GM12873 (cell line): ENCODE measurements around the gene ZMAT5.

Source experiments
- TF ChIP-seq, protein P1 (sequence below): IDR thresholded peaks from 2 replicates; pipeline ENCODE4 v1.5.1; 2012; ENCODE audit warnings: low read depth, mild to moderate bottlenecking, moderate library complexity, low read length, control low read depth; ENCODE audit not compliant: insufficient read depth; ENCODE audit errors: missing control alignments

The ZMAT5 gene

DNA sequence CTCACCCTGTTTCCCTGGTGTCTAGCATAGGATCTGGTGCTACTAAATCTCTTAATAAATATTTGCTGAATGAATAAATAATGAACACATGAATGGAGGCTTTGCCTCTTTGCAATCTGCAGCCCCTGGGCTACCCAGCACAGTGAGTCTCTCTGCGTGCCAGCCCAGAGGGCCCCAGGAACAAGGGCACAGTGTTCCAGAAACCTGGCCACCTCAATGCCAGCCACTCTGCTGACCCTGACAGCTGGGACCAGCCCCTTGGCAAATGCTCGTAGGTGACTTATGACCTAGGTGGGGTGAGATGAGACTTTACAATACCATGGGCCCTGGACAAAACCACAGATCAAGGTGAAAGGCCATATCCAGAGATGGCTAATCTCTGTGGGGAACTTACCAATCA is 32.0 kb upstream of the ZMAT5 start:
- TF ChIP-seq, protein P1, sequence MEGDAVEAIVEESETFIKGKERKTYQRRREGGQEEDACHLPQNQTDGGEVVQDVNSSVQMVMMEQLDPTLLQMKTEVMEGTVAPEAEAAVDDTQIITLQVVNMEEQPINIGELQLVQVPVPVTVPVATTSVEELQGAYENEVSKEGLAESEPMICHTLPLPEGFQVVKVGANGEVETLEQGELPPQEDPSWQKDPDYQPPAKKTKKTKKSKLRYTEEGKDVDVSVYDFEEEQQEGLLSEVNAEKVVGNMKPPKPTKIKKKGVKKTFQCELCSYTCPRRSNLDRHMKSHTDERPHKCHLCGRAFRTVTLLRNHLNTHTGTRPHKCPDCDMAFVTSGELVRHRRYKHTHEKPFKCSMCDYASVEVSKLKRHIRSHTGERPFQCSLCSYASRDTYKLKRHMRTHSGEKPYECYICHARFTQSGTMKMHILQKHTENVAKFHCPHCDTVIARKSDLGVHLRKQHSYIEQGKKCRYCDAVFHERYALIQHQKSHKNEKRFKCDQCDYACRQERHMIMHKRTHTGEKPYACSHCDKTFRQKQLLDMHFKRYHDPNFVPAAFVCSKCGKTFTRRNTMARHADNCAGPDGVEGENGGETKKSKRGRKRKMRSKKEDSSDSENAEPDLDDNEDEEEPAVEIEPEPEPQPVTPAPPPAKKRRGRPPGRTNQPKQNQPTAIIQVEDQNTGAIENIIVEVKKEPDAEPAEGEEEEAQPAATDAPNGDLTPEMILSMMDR, result no peak

DNA sequence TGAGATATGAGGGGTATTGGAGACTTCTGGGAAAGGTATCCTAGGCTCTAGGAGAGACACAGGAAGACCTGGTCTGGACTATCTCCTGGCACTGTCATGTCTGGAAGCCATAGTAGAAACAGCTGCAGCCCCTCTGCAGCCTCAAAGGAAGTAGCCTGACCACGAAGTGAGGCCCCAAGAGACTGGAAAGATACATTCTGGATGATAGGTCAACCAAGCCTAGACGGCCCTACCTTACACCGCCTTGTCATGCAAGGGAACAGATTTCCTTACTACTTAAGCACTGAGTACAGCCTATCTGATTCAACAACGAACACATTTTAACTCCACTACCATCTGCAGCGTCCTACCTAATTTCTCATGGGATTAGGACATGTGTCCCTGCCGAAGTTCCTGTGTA is 31.5 kb upstream of the ZMAT5 start:
- TF ChIP-seq, protein P1, result no peak

DNA sequence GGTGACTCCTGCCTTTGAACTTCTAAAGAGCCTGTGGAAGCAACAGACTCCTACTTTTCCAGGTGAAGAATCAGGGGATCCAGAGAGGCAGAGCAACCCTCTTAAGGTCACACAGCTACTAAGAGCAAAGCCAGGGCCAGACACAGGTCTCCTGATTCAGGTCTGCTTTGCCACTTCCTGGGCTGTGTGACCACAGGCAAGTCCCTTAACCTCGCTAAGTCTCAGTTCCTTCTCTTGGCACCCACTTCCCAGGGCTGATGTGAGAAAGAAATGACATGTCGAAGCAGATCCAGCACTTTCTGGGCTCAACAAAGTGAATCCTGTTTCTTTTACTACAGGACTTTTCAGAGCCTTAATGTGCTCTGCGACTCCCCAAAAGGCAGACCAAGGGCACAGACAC is 30.5 kb upstream of the ZMAT5 start:
- TF ChIP-seq, protein P1, result no peak

DNA sequence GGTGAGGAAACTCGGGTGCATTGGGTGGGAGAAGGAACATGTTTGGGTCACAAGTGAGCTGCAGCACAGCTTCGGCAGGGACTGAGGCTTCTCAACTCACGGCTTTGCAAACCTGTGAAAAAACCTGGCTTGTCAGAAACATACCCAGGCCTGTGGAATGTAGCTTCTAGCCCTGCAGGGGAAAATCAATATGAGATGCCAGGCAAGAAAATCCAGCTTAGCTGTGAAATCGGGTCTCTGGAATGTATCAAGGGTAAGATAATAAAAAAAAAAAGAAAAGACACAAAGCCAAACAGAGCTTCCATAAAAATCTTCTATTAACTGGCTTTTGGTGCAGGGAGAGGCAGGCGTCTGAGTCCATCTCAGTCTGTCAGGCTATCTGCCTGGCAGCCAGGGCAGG is 28.9 kb upstream of the ZMAT5 start:
- TF ChIP-seq, protein P1, result no peak

DNA sequence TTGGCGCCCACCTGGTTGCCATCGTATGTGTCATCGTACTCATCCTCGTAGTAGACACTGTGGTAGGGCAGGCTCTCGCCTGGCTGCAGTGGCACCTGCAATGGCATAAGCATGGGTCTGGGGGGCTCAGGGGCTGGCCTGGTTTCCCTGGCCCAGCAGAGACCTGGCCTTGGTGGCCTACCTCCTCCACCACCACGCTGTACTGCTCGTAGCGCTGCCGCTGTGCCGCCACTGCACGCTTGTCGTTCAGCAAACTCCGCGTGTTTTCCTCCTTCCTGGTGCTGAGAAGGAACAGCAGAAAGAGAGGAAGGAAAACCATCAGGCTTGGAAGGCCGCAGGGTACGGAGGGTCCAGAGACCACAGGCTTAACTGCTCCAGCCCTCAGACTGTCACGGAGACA is 26.6 kb upstream of the ZMAT5 start:
- TF ChIP-seq, protein P1, result no peak

DNA sequence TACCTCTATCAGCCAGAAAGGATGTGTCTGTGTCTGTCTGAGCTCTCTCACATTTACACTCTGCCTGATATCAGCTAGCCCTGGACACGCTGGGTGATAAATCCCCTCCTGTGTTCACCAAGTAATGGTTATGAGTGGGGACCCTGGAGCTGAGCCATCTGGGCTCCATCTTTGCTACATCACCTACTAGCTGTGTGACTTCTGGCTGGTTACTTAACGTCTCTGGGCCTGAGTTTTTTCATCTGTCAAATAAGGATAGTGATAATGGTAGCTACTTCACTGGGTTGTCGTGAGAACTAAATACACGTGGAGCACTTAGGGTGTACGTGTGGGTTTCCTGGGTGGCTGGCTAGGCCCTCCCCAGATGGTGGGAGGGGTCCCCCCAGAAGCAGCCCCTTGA is 23.3 kb upstream of the ZMAT5 start:
- TF ChIP-seq, protein P1, result no peak

DNA sequence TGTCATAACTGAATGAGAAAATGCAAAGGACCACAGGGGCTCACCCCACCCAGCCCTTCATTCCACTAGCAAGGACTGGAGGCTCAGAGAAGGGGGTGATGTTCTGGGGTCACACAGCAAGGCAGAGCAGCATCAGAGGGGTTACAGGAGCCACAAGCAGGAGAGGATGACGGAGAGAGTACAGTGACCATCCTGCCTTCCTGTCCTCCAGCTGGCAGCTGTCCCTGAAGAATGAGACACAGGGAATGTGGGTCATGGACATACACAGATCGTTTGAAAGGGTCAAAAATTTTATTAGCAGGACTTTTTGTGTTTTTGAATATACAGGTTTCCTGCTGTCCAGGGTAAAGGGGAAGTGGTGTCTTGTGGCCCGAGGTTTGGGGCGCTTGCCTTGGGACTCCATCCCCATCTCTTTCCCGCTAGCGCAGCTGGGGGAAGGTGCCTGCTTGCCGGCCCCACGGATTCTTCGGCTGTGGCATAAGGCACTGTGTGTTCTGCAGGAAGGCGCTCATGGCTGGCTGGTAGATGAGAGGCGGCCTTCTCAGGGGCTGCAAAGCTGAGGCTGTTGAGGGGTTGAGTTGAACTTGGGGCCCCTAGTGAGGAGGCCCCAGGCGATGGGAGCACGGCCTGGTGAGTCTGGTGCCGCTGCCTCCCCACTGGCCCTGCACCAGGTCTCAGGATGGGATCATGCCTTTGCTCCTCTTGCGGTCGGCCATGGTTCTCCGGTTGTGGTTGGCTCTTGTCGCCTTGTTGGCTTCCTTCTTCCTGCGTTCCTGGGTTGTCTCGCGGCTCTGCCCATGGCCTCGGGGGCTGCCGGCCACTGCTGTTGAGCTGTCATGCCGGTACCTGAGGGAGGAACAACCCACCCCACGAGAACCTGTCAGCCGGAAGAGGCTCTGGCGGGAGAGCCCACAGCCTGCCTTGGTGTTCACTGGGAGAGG is 21.8 kb upstream of the ZMAT5 start:
- TF ChIP-seq, protein P1, result no peak
